ENCODE measurements around the gene ASGR2.

DNA sequence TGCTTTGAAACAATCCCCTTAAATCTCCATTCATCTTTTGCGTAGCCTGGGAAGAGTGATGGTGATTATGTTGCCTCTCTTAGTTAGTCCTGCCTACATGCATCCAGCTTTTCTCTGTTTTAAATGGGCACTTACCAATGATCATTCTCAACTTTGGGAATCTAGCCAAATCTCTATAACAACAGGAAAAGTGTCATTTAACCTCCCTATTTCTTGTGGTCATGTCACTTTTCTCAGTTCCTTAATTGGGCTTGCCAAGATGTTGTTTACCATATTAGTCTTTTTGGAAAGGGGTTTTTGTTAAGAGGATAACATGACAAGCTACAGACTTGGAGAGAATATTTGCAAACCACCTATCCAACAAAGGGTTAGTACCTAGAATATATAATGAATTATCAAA, 19.0 kb downstream of the ASGR2 start:
- TF ChIP-seq POLR2A (IDR thresholded peaks at IDR 0.05) (no peak), CTCF (IDR thresholded peaks at IDR 0.05) (no peak)

Data from ovary (tissue), 3 donors.